Measurements from ENCODE around the gene CLRN3. TPM values are rescaled to one million over a fixed set of nuclear protein-coding genes. Genes with fewer than 3 reads are reported as not detected.

The CLRN3 gene
- total and polyA plus RNA-seq, 2 donors (not counting 1 experiment from before 2014, with no cell fraction given): not detected

DNA sequence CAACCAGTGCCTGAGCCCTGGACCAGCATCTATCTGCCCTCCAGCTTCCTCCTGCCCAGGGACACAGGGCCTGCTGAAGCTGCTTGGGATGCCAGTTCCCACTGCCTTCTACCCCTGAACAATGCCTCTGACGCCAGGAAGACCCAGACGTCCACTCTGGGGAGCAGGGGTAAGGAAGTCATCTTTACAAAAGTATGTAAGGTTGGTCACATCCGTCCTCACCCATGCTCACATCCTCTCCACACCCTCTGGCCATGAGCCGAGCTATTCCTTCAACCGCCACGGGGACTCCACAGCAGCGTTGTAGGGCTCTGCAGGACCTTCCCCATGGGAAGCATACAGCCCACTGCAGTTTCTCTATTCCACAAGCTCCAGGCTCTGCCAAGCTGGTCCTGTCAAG lies 58.5 kb downstream of the CLRN3 start:
- Mint-ChIP-seq H3K9me3 (ENCODE audit: insufficient read depth) (no peaks in the 10 kb centered on the region), H3K4me1 (no peaks in the 10 kb centered on the region), H3K4me3 (no peak overlapping the region), H3K27ac (no peak overlapping the region), H3K27me3 (peaks cover 43% of the 10 kb centered on the region)
- POLR2A ChIA-PET: no interaction called here
- CTCF ChIA-PET: no interaction called here
- H2AFZ ChIP-seq (ENCODE audit: insufficient read depth, low read depth, low read length, poor library complexity, severe bottlenecking): no peak overlapping the region
- H3K4me2 ChIP-seq (replicated peaks; ENCODE audit: low read depth, low read length, poor library complexity, severe bottlenecking): no peak overlapping the region
- no peaks in the 10 kb centered on the region for H3K27me3 ChIP-seq (replicated peaks in 1 of 4; ENCODE audit: control extremely low read depth in 1 of 4, control insufficient read depth in 3 of 4, insufficient read depth in 4 of 4, low read length in 3 of 4)
- no peaks in the 10 kb centered on the region for H3K79me2 ChIP-seq (ENCODE audit: control insufficient read depth, insufficient read depth, low read length)
- ATAC-seq (ENCODE audit: low read depth): no peak
- no peak overlapping the region for H3K4me3 ChIP-seq (ENCODE audit: control extremely low read depth in 1 of 5, extremely low read depth in 1 of 5, insufficient read depth in 1 of 5, low read depth in 2 of 5, low read length in 4 of 5)
- no peak for TF ChIP-seq EZH2 (IDR thresholded peaks at IDR 0.05; ENCODE audit: borderline replicate concordance, insufficient read depth, low read depth, low read length, poor library complexity, severe bottlenecking)
- TF ChIP-seq, protein P1, sequence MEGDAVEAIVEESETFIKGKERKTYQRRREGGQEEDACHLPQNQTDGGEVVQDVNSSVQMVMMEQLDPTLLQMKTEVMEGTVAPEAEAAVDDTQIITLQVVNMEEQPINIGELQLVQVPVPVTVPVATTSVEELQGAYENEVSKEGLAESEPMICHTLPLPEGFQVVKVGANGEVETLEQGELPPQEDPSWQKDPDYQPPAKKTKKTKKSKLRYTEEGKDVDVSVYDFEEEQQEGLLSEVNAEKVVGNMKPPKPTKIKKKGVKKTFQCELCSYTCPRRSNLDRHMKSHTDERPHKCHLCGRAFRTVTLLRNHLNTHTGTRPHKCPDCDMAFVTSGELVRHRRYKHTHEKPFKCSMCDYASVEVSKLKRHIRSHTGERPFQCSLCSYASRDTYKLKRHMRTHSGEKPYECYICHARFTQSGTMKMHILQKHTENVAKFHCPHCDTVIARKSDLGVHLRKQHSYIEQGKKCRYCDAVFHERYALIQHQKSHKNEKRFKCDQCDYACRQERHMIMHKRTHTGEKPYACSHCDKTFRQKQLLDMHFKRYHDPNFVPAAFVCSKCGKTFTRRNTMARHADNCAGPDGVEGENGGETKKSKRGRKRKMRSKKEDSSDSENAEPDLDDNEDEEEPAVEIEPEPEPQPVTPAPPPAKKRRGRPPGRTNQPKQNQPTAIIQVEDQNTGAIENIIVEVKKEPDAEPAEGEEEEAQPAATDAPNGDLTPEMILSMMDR (IDR thresholded peaks at IDR 0.05): no peak
- no peak overlapping the region for H3K9ac ChIP-seq (ENCODE audit: low read length)
- no peaks in the 10 kb centered on the region for H4K20me1 ChIP-seq (ENCODE audit: control insufficient read depth, insufficient read depth, low read length, poor library complexity, severe bottlenecking)
- H3K9me3 ChIP-seq (ENCODE audit: control extremely low read depth in 1 of 3, control insufficient read depth in 2 of 3, insufficient read depth in 1 of 3, low read length in 2 of 3): no peaks in the 10 kb centered on the region
- WGBS (ENCODE audit: insufficient coverage): 93% methylated on average over 5 of the region's 7 CpGs
- no peak for DNase-seq
- H3K27ac ChIP-seq (ENCODE audit: low read length in 2 of 2): no peak overlapping the region
- H3K4me1 ChIP-seq (ENCODE audit: control insufficient read depth in 2 of 2, insufficient read depth in 2 of 2, low read length in 2 of 2): no peaks in the 10 kb centered on the region
- intact Hi-C loops (cut with micrococcal nuclease): no loop called here
- H3K36me3 ChIP-seq (replicated peaks in 1 of 2; ENCODE audit: control extremely low read depth in 1 of 2, control insufficient read depth in 1 of 2, extremely low read depth in 1 of 2, insufficient read depth in 2 of 2, low read length in 1 of 2): no peaks in the 10 kb centered on the region

DNA sequence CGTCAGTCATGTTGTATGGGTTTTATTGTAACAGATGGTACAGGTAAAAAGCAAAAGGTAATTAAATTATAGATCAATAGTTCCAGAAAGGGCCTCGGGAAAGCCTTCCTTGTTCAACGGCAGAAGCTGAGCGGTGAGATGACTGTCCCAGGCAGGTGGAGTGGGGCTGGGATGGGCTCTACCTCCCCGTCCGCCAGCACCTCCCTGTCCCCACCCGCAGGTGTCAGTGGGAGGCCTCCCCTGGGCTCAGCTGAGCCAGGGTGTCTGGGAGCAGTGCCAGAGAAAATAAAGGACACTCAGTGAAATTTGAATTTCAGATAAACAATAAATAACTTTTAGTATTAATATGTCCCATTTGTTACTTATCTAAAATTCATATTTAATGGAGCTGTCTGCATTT lies 58.9 kb downstream of the CLRN3 start:
- no peaks in the 10 kb centered on the region for H3K4me1 Mint-ChIP-seq
- Histone ChIP-seq H4K20me1 (ENCODE audit: control insufficient read depth, insufficient read depth, low read length, poor library complexity, severe bottlenecking) (no peaks in the 10 kb centered on the region), H3K4me3 (ENCODE audit: control extremely low read depth in 1 of 5, extremely low read depth in 1 of 5, insufficient read depth in 1 of 5, low read depth in 2 of 5, low read length in 4 of 5) (no peak overlapping the region), H3K36me3 (replicated peaks in 1 of 2; ENCODE audit: control extremely low read depth in 1 of 2, control insufficient read depth in 1 of 2, extremely low read depth in 1 of 2, insufficient read depth in 2 of 2, low read length in 1 of 2) (no peaks in the 10 kb centered on the region), H3K4me2 (replicated peaks; ENCODE audit: low read depth, low read length, poor library complexity, severe bottlenecking) (no peak overlapping the region), H3K27me3 (replicated peaks in 1 of 4; ENCODE audit: control extremely low read depth in 1 of 4, control insufficient read depth in 3 of 4, insufficient read depth in 4 of 4, low read length in 3 of 4) (no peaks in the 10 kb centered on the region), H3K9ac (ENCODE audit: low read length) (no peak overlapping the region), H2AFZ (ENCODE audit: insufficient read depth, low read depth, low read length, poor library complexity, severe bottlenecking) (no peak overlapping the region), H3K79me2 (ENCODE audit: control insufficient read depth, insufficient read depth, low read length) (no peaks in the 10 kb centered on the region), H3K9me3 (ENCODE audit: control extremely low read depth in 1 of 3, control insufficient read depth in 2 of 3, insufficient read depth in 1 of 3, low read length in 2 of 3) (no peaks in the 10 kb centered on the region), H3K4me1 (ENCODE audit: control insufficient read depth in 2 of 2, insufficient read depth in 2 of 2, low read length in 2 of 2) (no peaks in the 10 kb centered on the region), H3K27ac (ENCODE audit: low read length in 2 of 2) (no peak overlapping the region)
- no peaks in the 10 kb centered on the region for H3K9me3 Mint-ChIP-seq (ENCODE audit: insufficient read depth)
- ChIA-PET CTCF (no interaction called here), POLR2A (no interaction called here)
- H3K27ac Mint-ChIP-seq: no peak overlapping the region
- H3K4me3 Mint-ChIP-seq: no peak overlapping the region
- TF ChIP-seq, protein P1 (IDR thresholded peaks at IDR 0.05): no peak
- no peak for TF ChIP-seq EZH2 (IDR thresholded peaks at IDR 0.05; ENCODE audit: borderline replicate concordance, insufficient read depth, low read depth, low read length, poor library complexity, severe bottlenecking)
- ATAC-seq (ENCODE audit: low read depth) (no peak), DNase-seq (no peak)
- 50% methylated on average over 1 of the region's 7 CpGs for WGBS (ENCODE audit: insufficient coverage)
- H3K27me3 Mint-ChIP-seq: peaks cover 42% of the 10 kb centered on the region
- intact Hi-C loops (cut with micrococcal nuclease): no loop called here

Data from B cell (primary cell).